Endometrial microvascular endothelial cells (primary cell): ENCODE measurements around the gene SMS. TPM values are rescaled to one million over a fixed set of nuclear protein-coding genes. Genes with fewer than 3 reads are reported as not detected.

Source experiments
- in situ Hi-C: cut with HindIII; loops from 2 replicates; pipeline ENCODE4 v1.10.0; 2017; ENCODE audit warnings: low sequenced_read_pairs, low pct_unique_long_range_greater_than_20kb; ENCODE audit errors: inconsistent ontology term
- total RNA-seq: library from RNA; depleted of rRNA; stranded (reverse); fragments of >200 nt; gene quantifications from one replicate; pipeline ENCODE4 v1.2.3, GENCODE V29; 2015; ENCODE audit errors: inconsistent ontology term

The SMS gene
- total RNA-seq, 1 donor from 2014 or later, result 152 TPM

DNA sequence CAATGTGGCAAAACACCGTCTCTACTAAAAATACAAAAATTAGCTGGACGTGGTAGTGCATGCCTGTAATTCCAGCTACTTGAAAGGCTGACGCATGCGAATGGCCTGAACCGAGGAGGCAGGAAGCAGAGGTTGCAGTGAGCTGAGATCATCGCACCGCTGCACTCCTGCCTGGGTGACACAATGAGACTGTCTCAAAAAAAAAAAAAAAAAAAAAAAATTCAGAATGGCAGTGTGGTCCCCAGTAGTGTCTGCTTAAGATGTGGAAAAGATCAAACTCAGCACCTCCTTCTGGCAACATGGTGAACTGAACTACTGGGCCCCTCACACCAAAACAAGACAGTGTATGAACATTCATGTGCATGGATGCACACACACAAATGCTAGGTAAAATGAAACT lies 32.2 kb downstream of the SMS start:
- in situ Hi-C loops, result no loop called here

DNA sequence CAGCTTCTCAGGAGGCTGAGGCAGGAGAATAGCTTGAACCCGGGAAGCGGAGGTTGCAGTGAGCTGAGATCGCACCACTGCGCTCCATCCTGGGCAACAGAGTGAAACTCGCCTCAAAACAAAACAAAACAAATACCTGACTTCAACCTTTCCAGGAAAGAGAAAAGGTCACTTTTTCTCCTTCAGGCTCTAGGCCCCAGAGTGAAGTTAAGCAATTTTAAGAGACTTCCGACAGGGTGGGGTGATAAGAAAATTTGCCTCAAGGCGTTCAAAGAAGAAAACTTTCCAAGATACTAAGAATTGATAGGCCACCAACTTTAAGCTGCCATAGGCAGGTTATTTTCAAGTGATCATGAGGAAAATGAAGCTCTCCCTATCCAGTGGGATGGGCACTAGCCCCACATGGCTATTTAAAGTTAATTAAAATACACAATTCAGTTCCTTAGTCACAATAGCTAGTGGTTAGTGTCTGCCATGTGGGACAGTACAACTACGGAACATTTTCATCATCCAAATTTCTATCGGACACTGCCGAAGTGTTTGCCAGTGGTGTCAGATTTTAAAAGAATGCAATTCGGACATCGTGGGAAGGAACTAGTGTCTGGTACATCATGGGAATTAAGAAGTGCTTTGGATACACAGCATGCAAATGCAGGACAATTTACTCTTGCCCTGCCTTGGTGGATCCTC lies 33.0 kb downstream of the SMS start:
- in situ Hi-C loops, result no loop called here

DNA sequence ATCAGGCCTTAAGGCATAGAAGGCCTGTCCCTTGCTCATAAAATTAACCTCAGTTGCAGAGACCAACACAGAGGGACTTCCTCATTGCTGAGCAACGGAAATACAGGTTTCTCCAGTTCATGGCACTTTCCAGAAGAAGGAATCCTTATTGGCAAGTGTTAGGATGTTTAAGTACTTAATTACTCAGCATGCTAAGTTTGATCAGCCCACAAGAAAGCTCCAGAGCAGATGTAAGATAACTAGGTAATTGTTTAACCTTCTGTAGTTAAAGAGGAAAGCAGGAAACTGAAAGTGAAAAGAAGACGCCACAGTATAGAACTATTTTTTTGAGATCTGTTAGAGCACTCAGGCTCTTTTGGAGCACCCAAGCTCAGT lies 33.5 kb downstream of the SMS start:
- in situ Hi-C loops, result no loop called here

DNA sequence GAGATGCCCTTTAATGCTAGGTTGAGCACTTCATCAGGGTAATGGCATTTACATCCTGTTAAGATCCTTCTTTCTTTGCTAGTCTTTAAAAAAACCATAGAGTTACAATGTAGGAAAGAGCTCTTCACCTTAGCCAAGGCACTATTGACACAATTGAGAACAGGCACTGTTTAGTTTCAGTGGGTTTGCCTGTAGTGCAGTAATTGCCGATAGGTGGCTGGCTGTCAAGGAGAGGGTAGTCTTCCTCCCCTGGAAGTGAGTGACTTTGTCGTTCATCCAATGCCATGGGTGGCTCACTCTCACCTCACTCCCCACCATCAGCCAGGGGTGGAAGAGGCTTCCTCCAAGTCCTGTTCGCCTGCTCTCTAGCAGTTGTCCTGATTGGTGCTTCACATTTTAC lies 34.7 kb downstream of the SMS start:
- in situ Hi-C loops, result no loop called here

DNA sequence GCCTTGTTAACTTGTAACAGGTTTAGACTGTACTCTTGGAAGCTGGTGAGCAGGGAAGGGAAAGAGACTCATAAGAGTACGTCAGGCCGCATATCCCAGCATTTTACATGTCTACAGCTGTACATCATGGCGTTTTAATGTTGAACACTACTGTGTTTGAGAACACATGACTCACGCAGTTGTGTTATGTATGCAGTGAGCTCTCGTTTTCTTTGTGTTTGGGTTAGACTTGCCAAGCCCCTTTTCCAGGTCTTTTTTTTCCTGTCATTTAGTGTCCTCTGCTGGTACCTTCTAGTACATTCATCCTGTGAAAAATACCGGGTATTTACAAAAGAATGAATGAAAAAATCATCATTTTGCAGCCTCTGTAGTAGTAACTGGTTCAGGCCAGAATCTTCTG lies 35.3 kb downstream of the SMS start:
- in situ Hi-C loops, result no loop called here

DNA sequence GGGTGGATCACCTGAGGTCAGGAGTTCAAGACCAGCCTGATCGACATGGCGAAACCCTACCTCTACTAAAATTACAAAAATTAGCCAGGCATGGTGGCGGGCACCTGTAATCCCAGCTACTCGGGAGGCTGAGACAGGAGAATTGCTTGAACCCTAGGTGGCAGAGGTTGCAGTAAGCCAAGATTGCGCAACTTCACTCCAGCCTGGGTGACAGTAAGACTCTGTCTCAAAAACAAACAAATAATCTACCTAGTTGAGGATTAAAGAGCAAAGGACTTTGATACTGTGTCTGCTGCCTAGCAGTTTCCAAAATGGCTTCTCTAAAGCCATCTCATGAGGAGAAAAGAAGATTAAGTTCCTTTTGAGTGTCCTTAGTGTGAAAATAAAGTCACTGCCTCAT lies 37.8 kb downstream of the SMS start:
- in situ Hi-C loops, result no loop called here

DNA sequence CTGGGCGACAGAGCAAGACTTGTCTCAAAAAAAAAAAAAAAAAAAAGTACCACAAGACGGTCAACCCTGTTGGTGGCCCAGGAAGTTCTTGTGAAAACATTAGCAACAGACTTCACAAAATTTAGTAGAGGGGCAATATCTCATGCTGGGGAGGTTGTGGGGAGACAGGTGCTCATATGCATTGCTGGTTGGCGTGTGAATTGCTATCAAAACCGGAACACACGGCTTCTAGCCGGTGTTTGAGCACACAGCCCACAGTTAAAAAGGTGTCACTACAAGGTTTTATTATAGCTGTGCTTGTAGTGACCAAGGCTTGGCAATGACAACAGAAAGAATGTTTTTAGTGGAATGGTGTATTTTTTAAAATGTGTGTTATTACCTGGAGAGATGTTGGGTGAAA lies 41.8 kb downstream of the SMS start:
- in situ Hi-C loops, result no loop called here

DNA sequence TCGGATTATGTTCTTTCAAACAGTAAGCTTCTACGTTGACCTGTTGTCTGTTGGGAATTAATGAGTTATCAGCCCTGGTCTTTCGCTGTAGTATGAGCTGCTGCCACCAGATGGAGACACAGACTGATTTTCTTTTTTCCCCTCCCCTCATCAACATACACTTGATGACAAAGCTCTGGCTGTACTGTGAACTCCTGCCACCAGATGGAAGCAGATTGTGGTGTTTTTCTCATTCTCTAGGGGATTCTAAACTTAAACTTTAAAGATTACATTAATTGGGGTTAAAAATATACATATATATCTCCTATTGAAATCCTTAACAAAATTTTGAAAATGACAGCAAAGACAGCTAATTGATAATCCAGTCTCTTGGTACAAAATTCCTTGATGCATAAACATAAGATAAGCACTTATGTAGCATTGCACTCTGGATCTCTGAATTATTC lies 44.8 kb downstream of the SMS start:
- in situ Hi-C loops, result no loop called here

DNA sequence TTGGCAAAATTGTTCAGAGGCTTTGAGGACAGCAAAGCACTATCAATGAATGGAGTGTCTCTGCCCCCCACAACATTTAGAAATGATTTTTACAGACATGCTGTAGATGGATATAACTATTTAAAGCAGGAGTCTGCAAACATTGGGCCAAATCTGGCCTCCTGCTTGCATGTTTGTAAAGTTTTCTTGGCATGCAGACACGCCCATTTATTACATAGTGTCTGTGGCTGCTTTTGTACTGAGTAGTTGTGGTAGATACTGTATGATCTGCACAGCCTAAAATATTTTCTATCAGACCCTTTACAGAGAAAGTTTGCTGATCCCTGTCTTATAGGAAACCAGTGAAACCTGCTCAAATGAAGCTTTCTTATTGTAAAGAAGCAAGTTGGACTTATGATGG lies 46.1 kb downstream of the SMS start:
- in situ Hi-C loops, result no loop called here

DNA sequence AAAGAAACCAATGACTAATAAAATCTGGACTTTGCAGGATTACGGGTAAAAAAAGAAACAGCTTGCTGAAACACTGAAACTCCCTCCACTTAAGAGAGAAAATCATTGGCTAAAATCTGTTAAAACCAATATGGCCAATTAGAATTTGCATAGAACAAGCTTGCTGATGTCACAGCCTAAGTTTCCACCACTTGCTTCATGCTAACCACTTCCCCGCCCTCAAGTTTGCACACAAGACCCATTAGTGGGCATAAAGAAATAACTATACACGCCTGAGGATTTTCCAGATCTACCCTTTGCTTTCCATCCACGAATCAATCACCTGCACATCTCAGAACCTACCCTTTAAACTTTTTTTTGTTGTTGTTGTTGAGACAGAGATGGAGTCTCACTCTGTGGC lies 48.9 kb downstream of the SMS start:
- in situ Hi-C loops, result no loop called here

DNA sequence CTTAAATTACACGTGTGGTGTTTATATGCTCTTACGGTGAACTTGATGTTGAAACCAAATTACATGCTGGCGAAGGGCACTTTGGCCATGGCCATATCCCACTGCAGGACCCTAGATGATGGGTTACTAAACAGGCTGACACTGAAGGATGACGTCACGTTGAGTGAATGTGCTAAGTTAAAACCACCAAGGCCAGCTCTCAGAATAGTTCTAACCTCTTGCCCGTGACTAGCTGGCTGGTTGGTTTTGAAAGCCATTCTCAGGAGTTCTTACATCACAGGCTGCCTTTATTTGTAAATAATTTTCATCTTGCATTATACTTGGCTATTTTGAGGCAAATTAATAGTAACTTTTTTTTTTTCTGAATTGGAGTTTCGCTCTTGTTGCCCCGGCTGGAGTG lies 50.3 kb downstream of the SMS start:
- in situ Hi-C loops, result no loop called here

DNA sequence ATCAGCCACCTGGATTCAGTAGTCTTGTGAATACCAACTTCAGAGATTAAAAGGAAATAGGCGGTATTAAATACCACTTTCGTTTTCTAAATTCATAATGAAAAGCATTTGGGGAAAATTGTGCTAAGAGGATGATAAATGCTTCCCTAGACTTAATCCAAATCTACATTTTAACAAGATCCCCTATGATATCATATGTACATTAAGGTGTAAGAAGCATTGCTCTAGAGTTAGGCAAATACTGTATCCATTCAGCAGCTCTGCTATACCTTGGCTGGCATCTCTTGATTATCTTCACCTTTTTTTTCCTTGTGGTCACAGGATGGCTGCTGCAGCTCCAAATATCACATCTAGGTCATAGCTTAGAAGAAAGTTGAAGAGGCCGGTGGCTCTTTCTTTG lies 51.0 kb downstream of the SMS start:
- in situ Hi-C loops, result no loop called here

DNA sequence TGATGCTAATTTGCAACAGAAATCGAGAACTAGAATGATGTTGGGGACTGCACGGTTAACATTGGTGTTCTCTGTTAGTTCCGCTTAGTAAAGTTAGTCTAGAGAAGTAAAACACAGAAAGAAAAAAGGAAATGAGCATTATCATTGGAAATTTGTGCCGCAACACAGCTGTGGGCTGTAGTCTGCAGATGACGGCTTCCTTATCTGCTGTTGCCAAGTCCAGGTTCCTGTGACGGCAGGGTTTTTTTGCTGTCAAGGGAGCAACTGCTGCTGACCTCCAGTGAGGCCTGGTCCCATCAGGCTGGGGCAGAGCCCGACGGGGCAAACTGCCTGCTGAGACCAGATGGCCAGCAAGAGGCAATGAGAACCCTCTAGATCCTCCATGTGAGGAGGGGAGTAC lies 52.8 kb downstream of the SMS start:
- in situ Hi-C loops, result no loop called here

DNA sequence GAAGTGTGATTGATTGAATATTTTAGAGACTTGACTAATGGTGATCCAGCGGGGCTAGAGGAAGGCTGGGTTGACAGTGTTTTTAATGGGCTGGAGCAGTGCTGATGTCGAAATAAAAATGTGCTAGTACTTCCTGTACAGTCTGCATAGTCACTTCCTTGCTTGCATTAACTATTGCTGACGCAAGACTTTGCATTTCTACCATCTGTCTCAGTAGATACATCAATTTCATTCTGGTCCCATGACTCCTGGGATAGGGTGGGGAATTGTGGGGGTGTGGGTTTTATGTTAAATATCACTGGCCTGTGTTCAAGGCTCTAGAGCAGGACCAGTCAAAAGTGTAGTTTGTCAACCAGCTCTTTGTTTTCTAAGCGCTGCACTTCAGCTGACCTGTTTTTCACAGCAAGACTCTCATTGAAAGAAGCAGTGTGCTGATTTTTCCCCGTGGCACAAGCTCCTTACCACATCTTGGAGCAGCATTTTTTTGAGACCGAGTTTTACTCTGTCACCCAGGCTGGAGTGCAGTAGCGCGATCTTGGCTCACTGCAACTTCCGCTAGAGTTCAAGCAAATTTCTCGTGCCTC lies 56.5 kb downstream of the SMS start:
- in situ Hi-C loops, result no loop called here

DNA sequence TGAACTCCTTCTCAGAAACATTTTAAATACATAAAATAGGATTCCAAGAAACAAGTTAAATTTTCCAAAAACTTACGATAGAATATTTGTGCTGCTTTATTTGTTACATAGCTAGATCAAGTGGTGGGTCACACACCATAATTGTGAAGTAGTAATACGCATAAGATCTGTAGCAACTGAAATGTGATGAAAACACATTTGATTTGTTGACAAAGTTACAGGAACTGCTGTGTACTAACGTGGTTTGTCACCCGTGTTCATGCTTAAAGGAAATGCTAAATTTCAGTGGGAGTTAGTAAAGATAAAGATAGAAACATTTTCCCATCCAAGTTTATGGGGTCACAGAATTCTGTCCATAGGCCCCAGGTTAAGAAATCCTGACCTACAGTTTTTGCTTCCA lies 57.5 kb downstream of the SMS start:
- in situ Hi-C loops, result no loop called here

DNA sequence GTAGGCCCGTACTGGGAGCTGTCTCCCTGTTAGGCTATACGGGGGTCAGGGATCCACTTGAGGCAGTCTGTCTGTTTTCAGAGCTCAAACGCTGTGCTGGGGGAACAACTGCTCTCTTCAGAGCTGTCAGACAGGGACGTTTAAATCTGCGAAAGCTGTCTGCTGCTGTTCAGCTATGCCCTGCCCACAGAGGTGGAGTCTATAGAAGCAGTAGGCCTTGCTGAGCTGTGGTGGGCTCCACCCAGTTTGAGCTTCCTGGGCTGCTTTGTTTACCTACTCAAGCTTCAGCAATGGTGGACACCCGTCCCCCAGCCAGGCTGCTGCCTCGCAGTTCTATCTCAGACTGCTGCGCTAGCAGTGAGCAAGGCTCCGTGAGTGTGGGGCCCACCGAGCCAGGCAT lies 64.4 kb downstream of the SMS start:
- in situ Hi-C loops, result no loop called here

DNA sequence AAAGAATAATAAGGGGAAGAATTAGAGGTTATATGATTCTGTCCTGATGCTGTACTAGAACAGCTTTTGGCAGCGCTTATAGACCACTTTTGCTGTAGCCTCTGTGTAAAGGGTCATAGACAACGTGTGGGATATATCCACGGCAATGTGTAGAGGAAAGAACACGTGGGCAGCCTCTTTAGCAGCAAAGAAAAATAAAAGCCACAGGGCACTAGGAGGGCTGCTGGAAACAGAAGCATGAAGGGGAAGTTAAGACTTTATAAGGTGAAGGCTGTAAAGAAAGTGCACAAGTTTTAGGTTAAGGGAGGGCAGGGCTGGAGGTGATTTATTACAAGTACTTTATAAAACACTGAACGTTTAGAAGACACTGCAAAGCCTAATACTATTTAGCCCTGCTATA lies 71.5 kb downstream of the SMS start:
- in situ Hi-C loops, result no loop called here

DNA sequence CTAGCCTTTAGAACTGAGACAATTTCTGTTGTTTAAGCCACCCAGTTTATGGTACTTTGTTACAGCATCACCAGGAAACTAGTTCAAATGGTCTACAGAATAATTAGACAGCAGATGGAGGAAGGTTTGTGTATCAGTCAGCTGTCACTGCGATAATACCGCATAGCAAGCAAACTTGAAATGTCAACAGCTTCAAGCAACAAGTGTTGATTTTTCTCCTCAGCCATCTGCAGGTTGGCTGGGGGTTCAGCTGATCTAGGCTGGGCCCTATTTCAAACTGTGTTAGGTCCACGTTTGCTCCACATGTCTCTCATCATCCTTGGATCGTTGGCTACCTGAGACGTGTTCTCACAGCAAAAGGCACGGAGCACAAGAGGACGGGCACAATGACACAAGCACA lies 72.4 kb downstream of the SMS start:
- in situ Hi-C loops, result no loop called here

DNA sequence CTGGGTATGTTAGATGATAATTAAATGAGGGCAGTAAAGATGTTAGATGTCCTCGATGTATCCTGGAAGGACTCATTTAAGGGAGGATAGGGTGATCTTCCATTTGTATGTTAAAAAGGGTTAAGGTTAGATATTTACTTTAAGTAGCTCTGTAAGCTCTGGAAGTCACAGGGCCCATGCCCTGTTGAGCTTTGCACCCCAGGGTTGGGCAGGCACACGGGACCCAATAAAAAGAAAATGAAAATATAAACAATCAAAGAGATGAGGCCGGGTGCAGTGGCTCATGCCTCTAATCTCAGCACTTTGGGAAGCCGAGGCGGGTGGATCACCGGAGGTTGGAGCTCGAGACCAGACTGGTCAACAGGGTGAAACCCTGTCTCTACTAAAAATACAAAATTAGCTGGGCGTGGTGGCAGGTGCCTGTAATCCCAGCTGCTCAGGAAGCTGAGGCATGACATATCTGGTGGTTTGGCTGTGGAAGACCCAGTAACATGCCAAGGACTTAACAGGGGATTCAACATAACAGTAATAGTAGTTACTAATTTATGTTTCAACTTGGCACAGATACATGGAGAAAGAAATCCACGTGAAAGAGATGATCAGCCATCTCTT lies 74.7 kb downstream of the SMS start:
- in situ Hi-C loops, result no loop called here

DNA sequence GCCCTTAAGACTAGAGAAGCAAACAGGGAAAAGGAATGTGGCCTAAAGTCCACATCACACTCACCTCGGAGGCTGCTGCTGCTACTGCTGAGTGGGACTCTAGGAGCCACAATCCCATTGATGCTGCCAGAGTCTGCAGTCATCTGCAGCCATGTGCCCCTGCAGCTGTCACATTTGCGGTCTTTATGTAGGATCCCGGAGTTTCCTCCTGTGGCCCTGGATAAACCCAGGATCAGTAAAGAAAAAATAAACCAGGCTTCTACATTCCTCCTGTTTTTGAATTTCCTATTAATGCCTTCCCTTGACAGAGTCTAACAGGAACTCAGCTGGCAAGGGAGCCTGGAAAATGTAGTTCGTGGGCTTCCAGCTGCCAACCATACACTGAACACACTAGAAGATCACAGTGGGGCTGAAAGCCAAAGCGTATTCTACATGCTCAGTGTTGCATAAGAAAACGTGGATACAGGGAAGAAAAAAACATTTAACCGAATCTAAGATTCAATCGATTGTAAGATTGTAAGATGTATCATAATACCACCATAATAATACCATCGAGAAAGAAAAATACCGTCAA lies 81.3 kb downstream of the SMS start:
- in situ Hi-C loops, result no loop called here
